Thyroid gland (tissue), 4 donors: Measurements from ENCODE around the gene EZR.

ENCODE experiments used
- POLR2A ChIP-seq, 2 donors: fragments of 450-650 bp; IDR thresholded peaks; one replicate each; pipeline ENCODE4 v1.6.1; 2017; ENCODE audit warnings: antibody characterized with exemption in 2 of 2, mild to moderate bottlenecking in 2 of 2, moderate library complexity in 1 of 2
- TF ChIP-seq, protein P1 (sequence below), 6 experiments: fragments of 200-600 bp in 3 of 6; fragments of 450-650 bp in 3 of 6; sonication (generic) in 3 of 6; IDR thresholded peaks; one replicate each; pipeline ENCODE4 v1.5.1; 2016 to 2019; ENCODE audit warnings: antibody characterized with exemption in 6 of 6, mild to moderate bottlenecking in 2 of 6, inconsistent platforms in 1 of 6, moderate library complexity in 1 of 6

GRCh38 chr6:158848490-158848895 lies 29.3 kb upstream of the EZR start:
- TF ChIP-seq, protein P1, sequence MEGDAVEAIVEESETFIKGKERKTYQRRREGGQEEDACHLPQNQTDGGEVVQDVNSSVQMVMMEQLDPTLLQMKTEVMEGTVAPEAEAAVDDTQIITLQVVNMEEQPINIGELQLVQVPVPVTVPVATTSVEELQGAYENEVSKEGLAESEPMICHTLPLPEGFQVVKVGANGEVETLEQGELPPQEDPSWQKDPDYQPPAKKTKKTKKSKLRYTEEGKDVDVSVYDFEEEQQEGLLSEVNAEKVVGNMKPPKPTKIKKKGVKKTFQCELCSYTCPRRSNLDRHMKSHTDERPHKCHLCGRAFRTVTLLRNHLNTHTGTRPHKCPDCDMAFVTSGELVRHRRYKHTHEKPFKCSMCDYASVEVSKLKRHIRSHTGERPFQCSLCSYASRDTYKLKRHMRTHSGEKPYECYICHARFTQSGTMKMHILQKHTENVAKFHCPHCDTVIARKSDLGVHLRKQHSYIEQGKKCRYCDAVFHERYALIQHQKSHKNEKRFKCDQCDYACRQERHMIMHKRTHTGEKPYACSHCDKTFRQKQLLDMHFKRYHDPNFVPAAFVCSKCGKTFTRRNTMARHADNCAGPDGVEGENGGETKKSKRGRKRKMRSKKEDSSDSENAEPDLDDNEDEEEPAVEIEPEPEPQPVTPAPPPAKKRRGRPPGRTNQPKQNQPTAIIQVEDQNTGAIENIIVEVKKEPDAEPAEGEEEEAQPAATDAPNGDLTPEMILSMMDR (IDR thresholded peaks at IDR 0.05) = no peak
- no peak for TF ChIP-seq POLR2A (IDR thresholded peaks at IDR 0.05)
